ENCODE results near the gene STARD13.
"Not testable (repeated sequence)": the region's sequence is repeated elsewhere in the genome, so short reads cannot be mapped to it uniquely, and the experiment has no call there.

The STARD13 gene

DNA sequence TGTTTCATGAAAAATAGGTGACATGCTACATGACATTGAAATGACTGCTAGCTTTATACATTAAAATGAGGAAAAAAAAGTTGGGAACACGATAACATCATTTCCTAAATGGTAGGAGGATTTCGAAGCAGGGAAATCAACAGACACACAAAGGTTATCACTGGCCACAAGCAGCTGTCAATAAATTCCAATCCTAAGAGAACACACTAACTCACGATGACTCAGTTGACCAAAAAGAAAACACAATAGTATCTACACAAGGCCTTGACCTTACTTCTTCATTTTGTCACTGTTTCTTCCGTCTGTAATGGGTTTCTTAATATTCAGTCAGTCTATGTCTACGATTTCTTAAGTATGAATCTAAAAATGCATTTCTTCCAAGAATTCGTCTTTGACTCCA, 36.5 kb downstream of the STARD13 start:
- DNase-seq (ENCODE audit: low read depth) = peak; percentile 63
- TF ChIP-seq, protein P1, sequence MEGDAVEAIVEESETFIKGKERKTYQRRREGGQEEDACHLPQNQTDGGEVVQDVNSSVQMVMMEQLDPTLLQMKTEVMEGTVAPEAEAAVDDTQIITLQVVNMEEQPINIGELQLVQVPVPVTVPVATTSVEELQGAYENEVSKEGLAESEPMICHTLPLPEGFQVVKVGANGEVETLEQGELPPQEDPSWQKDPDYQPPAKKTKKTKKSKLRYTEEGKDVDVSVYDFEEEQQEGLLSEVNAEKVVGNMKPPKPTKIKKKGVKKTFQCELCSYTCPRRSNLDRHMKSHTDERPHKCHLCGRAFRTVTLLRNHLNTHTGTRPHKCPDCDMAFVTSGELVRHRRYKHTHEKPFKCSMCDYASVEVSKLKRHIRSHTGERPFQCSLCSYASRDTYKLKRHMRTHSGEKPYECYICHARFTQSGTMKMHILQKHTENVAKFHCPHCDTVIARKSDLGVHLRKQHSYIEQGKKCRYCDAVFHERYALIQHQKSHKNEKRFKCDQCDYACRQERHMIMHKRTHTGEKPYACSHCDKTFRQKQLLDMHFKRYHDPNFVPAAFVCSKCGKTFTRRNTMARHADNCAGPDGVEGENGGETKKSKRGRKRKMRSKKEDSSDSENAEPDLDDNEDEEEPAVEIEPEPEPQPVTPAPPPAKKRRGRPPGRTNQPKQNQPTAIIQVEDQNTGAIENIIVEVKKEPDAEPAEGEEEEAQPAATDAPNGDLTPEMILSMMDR (IDR thresholded peaks at IDR 0.05; ENCODE audit: low read length, missing control alignments) = no peak
- no peak overlapping the region for H3K4me3 ChIP-seq (replicated peaks; ENCODE audit: low read depth, low read length)

DNA sequence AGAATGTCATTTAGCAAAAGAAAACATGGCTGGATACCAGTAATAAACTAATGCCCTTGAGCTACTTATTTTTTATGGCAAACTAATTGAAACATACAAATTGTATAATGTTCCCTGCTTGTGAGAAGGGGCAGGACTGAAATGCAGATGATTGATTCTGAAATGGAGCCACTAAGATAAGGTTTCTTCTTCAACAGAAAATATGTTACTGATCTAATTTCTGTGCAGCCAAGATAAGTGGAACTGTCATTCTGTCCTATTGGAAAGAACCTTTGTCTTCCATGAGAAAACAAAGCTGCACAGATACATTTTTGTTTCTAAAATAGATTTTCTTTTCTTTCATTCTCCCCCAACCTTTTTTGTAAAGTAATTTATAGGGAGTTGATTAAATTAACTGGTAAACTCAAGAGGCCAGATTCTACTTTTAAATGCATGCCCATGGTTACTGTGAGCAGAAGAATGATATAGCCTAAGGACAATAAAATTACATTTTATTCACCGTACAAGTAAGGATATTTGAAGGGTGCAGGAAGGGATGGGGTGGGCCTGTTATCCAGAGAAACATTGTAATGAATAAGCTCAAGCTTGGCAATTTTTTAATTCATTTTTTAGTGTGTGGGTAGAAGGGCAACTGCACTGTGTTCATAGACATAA, 39.9 kb downstream of the STARD13 start:
- TF ChIP-seq, protein P1 (IDR thresholded peaks at IDR 0.05; ENCODE audit: low read length, missing control alignments) = no peak
- no peak for DNase-seq (ENCODE audit: low read depth)
- no peak overlapping the region for H3K4me3 ChIP-seq (replicated peaks; ENCODE audit: low read depth, low read length)

DNA sequence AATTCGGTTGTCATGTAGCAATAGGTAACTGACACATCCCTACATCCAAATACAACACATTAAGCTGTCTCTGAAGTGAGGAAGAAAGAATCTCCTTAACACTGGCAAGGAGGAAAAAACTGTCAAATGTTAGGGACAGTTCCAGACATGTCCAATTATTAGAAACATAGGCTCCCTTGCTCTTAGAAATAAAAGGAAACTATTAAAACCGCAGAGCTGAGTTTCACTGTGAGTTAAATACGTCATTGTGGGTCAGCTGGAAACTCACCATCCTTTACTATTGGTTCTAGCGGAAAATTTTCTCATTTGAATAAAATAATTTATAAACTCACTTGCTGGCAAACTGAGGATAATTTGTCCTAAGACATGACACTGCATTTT, 40.7 kb downstream of the STARD13 start:
- TF ChIP-seq, protein P1 (IDR thresholded peaks at IDR 0.05; ENCODE audit: low read length, missing control alignments) = no peak
- no peak for DNase-seq (ENCODE audit: low read depth)
- no peak overlapping the region for H3K4me3 ChIP-seq (replicated peaks; ENCODE audit: low read depth, low read length)

DNA sequence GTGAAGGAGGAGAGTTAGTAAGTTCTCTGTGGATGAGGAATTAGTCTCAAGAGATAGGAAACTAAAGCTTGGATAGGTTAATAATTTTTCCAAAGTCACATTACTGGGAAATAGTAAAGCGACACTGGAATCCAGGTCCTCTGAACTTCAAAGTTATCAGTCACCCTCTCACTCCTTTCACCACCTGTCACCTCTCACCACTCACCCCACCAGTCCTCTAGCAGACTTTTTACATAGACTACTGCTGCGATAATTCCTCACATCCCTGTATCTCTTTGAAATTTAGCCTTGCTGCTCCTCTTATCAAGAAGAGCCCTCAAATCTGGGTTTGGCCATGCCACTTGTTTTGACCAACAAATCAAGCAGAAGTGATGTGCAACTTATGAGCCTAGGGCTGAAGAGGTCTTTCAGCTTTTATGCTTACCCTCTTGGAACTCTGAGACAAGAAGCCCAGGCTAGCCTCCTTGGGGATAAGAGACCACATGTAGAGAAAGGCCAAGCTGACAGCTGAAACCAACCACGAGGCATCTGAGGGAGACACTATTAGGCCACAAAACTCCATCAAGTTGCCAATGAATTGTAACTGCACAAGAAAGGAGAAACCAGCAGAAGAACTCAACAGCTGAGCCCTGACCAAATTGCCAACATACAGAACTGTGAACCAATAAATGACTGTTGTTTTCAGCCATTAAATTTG, 41.2 kb downstream of the STARD13 start:
- no peak overlapping the region for H3K4me3 ChIP-seq (replicated peaks; ENCODE audit: low read depth, low read length)
- no peak for DNase-seq (ENCODE audit: low read depth)
- TF ChIP-seq, protein P1 (IDR thresholded peaks at IDR 0.05; ENCODE audit: low read length, missing control alignments) = no peak

DNA sequence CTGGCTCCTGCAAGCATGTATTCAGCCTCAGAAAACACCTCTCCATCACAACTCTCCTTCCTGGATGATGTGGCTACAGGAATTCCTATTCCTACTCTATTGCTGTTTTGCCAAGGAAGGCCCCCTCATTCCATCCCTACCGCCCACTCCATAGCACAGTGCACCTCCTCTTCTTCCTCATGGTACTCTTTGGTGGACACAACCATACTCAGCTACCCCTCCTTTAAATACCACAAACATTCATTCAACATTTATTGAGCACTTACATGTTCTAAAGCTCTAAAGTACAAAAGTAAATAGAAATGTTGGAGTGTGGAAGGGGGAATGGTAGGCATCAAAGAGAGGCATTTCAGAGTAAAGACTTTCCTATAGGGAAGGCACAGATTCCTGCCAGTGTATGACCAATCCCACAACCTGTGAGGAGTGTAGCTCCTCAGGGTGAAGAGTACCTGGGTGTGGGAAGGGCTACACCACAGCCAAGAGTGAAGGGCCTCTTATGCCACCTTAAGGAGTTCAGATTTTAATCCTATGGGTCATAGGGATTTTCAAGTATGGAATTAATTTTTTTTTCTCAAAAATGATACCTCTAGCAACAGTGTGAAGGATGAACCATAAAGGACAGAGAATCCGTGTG, 42.5 kb downstream of the STARD13 start:
- TF ChIP-seq, protein P1 (IDR thresholded peaks at IDR 0.05; ENCODE audit: low read length, missing control alignments) = no peak
- H3K4me3 ChIP-seq (replicated peaks; ENCODE audit: low read depth, low read length) = no peak overlapping the region
- DNase-seq (ENCODE audit: low read depth) = no peak

DNA sequence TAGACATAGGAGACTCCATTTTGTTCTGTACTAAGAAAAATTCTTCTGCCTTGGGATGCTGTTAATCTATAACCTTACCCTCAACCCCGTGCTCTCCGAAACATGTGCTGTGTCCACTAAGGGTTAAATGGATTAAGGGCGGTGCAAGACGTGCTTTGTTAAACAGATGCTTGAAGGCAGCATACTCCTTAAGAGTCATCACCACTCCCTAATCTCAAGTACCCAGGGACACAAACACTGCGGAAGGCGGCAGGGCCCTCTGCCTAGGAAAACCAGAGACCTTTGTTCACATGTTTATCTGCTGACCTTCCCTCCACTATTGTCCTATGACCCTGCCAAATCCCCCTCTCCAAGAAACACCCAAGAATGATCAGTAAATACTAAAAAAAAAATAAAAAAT, 43.2 kb downstream of the STARD13 start:
- DNase-seq (ENCODE audit: low read depth); H3K4me3 ChIP-seq (replicated peaks; ENCODE audit: low read depth, low read length): not testable (repeated sequence)

DNA sequence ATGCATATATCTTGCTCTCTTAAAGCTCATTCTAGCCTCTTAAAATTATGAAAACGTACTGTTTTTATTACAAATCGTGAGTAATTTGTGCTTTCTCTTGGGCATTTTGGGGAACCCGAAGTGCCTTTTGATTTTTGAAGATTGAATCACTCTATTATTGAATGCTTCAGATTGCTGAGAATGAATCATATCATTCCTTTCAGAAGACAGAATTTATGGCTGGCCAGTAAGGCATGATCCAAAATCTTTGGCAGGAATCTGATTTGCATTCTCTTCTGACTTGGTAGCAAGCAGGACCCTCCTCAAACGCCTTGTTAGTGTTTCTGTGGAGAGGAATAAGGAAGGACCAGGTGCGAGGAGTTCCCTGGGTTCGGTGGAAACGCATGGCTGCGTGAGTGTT, 49.5 kb downstream of the STARD13 start:
- H3K4me3 ChIP-seq (replicated peaks; ENCODE audit: low read depth, low read length) = no peak overlapping the region
- TF ChIP-seq, protein P1 (IDR thresholded peaks at IDR 0.05; ENCODE audit: low read length, missing control alignments) = no peak
- DNase-seq (ENCODE audit: low read depth) = peak; percentile 72

All from fibroblast of pulmonary artery (primary cell).